Stimulated activated naive CD8-positive, alpha-beta T cell treated with anti-CD3 and anti-CD28 coated beads, Interleukin-15, Interleukin-2, amounts not matched to agents 100 U/mL and 50 U/mL, for 24 hours (primary cell): ENCODE data around the gene GALNT9.

Experiments
- ATAC-seq: fragments of 150-1000 bp; cut with Tn5 transposase; one replicate; pipeline ENCODE4 v1.10.0; 2021
- DNase-seq: peaks from one replicate; pipeline ENCODE4 v3.0.0; 2021

The GALNT9 gene

GRCh38 chr12:132211326-132211725 is 118.1 kb downstream of the GALNT9 start:
- ATAC-seq (no peak), DNase-seq (no peak)

- ATAC-seq (no peak), DNase-seq (no peak)
Measured at GRCh38 chr12:132210223-132211055, 119.0 kb downstream of the GALNT9 start.

- DNase-seq (no peak), ATAC-seq (no peak)
Measured at GRCh38 chr12:132209619-132210222, 119.7 kb downstream of the GALNT9 start.

- DNase-seq (no peak), ATAC-seq (no peak)
Measured at GRCh38 chr12:132208153-132208823, 121.1 kb downstream of the GALNT9 start.

GRCh38 chr12:132207083-132207775 is 122.2 kb downstream of the GALNT9 start:
- no peak for ATAC-seq
- no peak for DNase-seq

- DNase-seq (no peak), ATAC-seq (no peak)
Measured at GRCh38 chr12:132206046-132206434, 123.3 kb downstream of the GALNT9 start.

GRCh38 chr12:132205271-132206045 is 123.9 kb downstream of the GALNT9 start:
- no peak for DNase-seq
- no peak for ATAC-seq

- no peak for ATAC-seq
Measured at GRCh38 chr12:132204793-132205270, 124.6 kb downstream of the GALNT9 start.

GRCh38 chr12:132204063-132204792 is 125.2 kb downstream of the GALNT9 start:
- no peak for DNase-seq
- ATAC-seq = no peak

More at GRCh38 chr12:132204793-132205270, 124.6 kb downstream of the GALNT9 start:
- no peak for DNase-seq

GRCh38 chr12:132202929-132203721 is 126.3 kb downstream of the GALNT9 start:
- ATAC-seq (no peak), DNase-seq (no peak)

GRCh38 chr12:132201391-132202120 is 127.8 kb downstream of the GALNT9 start:
- no peak for DNase-seq
- no peak for ATAC-seq

- ATAC-seq (no peak), DNase-seq (no peak)
Measured at GRCh38 chr12:132200800-132201199, 128.6 kb downstream of the GALNT9 start.

GRCh38 chr12:132199526-132200319 is 129.7 kb downstream of the GALNT9 start:
- ATAC-seq = no peak

GRCh38 chr12:132199101-132199500 is 130.3 kb downstream of the GALNT9 start:
- DNase-seq = no peak
- ATAC-seq = no peak

More at GRCh38 chr12:132199526-132200319, 129.7 kb downstream of the GALNT9 start:
- DNase-seq = no peak

GRCh38 chr12:132197581-132198354 is 131.6 kb downstream of the GALNT9 start:
- no peak for ATAC-seq

GRCh38 chr12:132196873-132197390 is 132.5 kb downstream of the GALNT9 start:
- ATAC-seq (no peak), DNase-seq (no peak)

More at GRCh38 chr12:132197581-132198354, 131.6 kb downstream of the GALNT9 start:
- DNase-seq = no peak
